Activated naive CD4-positive, alpha-beta T cell treated with anti-CD3 and anti-CD28 coated beads, Interleukin-2, amount 50 U/mL, for 16 hours (primary cell): ENCODE results near the gene CHD6.
"Not testable (repeated sequence)": the region's sequence is repeated elsewhere in the genome, so short reads cannot be mapped to it uniquely, and the experiment has no call there.

Experiments
- DNase-seq: peaks from one replicate; pipeline ENCODE4 v3.0.0-alpha.2; 2020

Gene CHD6

GRCh38 chr20:41537865-41538264, 80.3 kb downstream of the CHD6 start:
- no peak for DNase-seq

GRCh38 chr20:41535551-41535950, 82.6 kb downstream of the CHD6 start:
- DNase-seq = not testable (repeated sequence)

- no peak for DNase-seq
Observed at GRCh38 chr20:41534842-41535241, 83.3 kb downstream of the CHD6 start.

GRCh38 chr20:41534170-41534569, 84.0 kb downstream of the CHD6 start:
- DNase-seq = no peak

GRCh38 chr20:41533537-41534136, 84.5 kb downstream of the CHD6 start:
- DNase-seq = no peak

GRCh38 chr20:41532935-41533334, 85.2 kb downstream of the CHD6 start:
- DNase-seq = no peak

- DNase-seq = no peak
Observed at GRCh38 chr20:41531518-41532275, 86.5 kb downstream of the CHD6 start.

GRCh38 chr20:41530923-41531322, 87.3 kb downstream of the CHD6 start:
- DNase-seq = no peak

- no peak for DNase-seq
Observed at GRCh38 chr20:41526327-41526726, 91.8 kb downstream of the CHD6 start.

- DNase-seq = no peak
Observed at GRCh38 chr20:41524980-41525613, 93.1 kb downstream of the CHD6 start.

- no peak for DNase-seq
Observed at GRCh38 chr20:41523857-41524256, 94.3 kb downstream of the CHD6 start.

- DNase-seq = no peak
Observed at GRCh38 chr20:41513829-41514228, 104.3 kb downstream of the CHD6 start.

GRCh38 chr20:41512624-41513023, 105.6 kb downstream of the CHD6 start:
- no peak for DNase-seq

GRCh38 chr20:41510847-41511450, 107.2 kb downstream of the CHD6 start:
- no peak for DNase-seq

- DNase-seq = no peak
Observed at GRCh38 chr20:41510224-41510623, 108.0 kb downstream of the CHD6 start.

- no peak for DNase-seq
Observed at GRCh38 chr20:41509316-41510200, 108.6 kb downstream of the CHD6 start.

- DNase-seq = no peak
Observed at GRCh38 chr20:41508335-41508734, 109.8 kb downstream of the CHD6 start.

GRCh38 chr20:41507851-41508250, 110.3 kb downstream of the CHD6 start:
- no peak for DNase-seq

- DNase-seq = no peak
Observed at GRCh38 chr20:41507436-41507835, 110.7 kb downstream of the CHD6 start.

- no peak for DNase-seq
Observed at GRCh38 chr20:41506192-41506915, 111.8 kb downstream of the CHD6 start.

GRCh38 chr20:41505184-41505583, 113.0 kb downstream of the CHD6 start:
- no peak for DNase-seq

GRCh38 chr20:41501376-41501775, 116.8 kb downstream of the CHD6 start:
- no peak for DNase-seq
